ENCODE data around the gene EPS8L3.

Gene EPS8L3

DNA sequence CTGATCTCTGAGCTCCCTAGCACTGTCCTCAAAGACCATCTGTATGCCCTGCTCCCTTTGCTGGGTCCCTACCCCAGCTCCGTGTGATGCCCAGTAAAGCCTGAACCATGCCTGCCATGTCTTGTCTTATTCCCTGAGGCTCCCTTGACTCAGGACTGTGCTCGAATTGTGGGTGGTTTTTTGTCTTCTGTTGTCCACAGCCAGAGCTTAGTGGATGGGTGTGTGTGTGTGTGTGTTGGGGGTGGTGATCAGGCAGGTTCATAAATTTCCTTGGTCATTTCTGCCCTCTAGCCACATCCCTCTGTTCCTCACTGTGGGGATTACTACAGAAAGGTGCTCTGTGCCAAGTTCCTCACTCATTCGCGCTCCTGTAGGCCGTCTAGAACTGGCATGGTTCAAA, 46.0 kb downstream of the EPS8L3 start:
- H3K27ac ChIP-seq (ENCODE audit: poor library complexity, severe bottlenecking), result no peak overlapping the region
- no peak for ATAC-seq (ENCODE audit: low read depth)
- DNase-seq (ENCODE audit: low spot score), result no peak

DNA sequence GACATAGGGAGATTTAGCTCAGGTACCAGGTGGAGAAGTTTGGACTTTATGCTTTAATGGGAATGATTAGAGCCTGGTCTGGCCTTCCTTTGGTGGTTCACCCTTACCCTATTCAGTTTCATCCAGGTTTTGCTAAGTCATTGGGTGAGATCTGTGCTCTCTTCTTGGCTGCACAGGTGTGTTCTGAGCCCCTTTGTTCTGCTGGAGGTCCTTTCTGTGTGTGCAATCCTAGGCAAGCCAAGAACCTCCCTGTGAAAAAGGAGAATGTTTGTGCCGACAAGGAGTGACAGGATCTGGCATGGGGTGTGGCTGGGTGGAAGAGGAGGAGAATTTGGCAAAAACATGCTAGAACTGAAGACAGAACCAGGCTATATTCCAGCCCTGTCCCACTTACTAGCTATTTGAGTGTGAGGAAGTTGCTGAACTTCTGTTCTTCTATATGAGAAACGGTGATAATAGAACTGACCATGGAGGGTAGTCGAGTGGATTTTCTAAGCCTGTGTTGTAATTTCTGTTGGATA, 47.1 kb downstream of the EPS8L3 start:
- H3K36me3 ChIP-seq (ENCODE audit: low read depth), result no peaks in the 10 kb centered on the region
- peaks cover 5% of the 10 kb centered on the region for H3K4me1 ChIP-seq (ENCODE audit: insufficient read depth, poor library complexity, severe bottlenecking)
- no peak for DNase-seq (ENCODE audit: low spot score)
- no peak overlapping the region for H3K27ac ChIP-seq (ENCODE audit: poor library complexity, severe bottlenecking)
- H3K27me3 ChIP-seq (ENCODE audit: insufficient read depth, poor library complexity, severe bottlenecking), result no peaks in the 10 kb centered on the region
- no peak overlapping the region for H3K4me3 ChIP-seq (ENCODE audit: severe bottlenecking)
- TF ChIP-seq, protein P1, sequence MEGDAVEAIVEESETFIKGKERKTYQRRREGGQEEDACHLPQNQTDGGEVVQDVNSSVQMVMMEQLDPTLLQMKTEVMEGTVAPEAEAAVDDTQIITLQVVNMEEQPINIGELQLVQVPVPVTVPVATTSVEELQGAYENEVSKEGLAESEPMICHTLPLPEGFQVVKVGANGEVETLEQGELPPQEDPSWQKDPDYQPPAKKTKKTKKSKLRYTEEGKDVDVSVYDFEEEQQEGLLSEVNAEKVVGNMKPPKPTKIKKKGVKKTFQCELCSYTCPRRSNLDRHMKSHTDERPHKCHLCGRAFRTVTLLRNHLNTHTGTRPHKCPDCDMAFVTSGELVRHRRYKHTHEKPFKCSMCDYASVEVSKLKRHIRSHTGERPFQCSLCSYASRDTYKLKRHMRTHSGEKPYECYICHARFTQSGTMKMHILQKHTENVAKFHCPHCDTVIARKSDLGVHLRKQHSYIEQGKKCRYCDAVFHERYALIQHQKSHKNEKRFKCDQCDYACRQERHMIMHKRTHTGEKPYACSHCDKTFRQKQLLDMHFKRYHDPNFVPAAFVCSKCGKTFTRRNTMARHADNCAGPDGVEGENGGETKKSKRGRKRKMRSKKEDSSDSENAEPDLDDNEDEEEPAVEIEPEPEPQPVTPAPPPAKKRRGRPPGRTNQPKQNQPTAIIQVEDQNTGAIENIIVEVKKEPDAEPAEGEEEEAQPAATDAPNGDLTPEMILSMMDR (IDR thresholded peaks at IDR 0.05; ENCODE audit: poor library complexity, severe bottlenecking), result no peak
- no peaks in the 10 kb centered on the region for H3K9me3 ChIP-seq (ENCODE audit: severe bottlenecking)
- no peak for ATAC-seq (ENCODE audit: low read depth)

More for the DNA sequence above, 46.0 kb downstream of the EPS8L3 start:
- H3K9me3 ChIP-seq (ENCODE audit: severe bottlenecking), result no peaks in the 10 kb centered on the region
- no peak overlapping the region for H3K4me3 ChIP-seq (ENCODE audit: severe bottlenecking)
- no peaks in the 10 kb centered on the region for H3K27me3 ChIP-seq (ENCODE audit: insufficient read depth, poor library complexity, severe bottlenecking)
- no peaks in the 10 kb centered on the region for H3K36me3 ChIP-seq (ENCODE audit: low read depth)
- TF ChIP-seq, protein P1 (IDR thresholded peaks at IDR 0.05; ENCODE audit: poor library complexity, severe bottlenecking), result no peak
- peaks cover 5% of the 10 kb centered on the region for H3K4me1 ChIP-seq (ENCODE audit: insufficient read depth, poor library complexity, severe bottlenecking)

DNA sequence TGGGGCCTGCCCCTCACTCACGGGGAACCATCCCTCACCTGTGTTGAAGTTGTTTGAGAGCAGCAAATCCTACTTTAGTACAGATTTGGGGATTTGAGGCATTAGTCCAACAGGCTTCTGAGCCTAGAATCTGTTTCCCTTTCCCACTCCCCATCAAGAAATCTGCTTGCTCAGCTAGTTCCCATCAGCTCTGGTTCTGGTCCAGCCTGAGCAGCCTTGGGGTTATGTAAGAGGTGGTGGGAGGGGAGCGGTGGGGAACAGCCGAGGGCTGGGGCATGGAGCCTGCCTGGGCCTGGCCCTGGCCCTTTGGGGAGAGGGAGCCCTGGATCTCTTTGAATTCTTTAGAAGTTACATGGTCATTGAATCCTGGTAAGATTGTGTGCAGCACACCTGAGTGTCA, 47.6 kb downstream of the EPS8L3 start:
- DNase-seq (ENCODE audit: low spot score) (no peak), ATAC-seq (ENCODE audit: low read depth) (no peak)
- H3K4me1 ChIP-seq (ENCODE audit: insufficient read depth, poor library complexity, severe bottlenecking), result peaks cover 5% of the 10 kb centered on the region
- no peak overlapping the region for H3K27ac ChIP-seq (ENCODE audit: poor library complexity, severe bottlenecking)
- no peaks in the 10 kb centered on the region for H3K9me3 ChIP-seq (ENCODE audit: severe bottlenecking)
- H3K36me3 ChIP-seq (ENCODE audit: low read depth), result no peaks in the 10 kb centered on the region
- no peaks in the 10 kb centered on the region for H3K27me3 ChIP-seq (ENCODE audit: insufficient read depth, poor library complexity, severe bottlenecking)
- TF ChIP-seq, protein P1 (IDR thresholded peaks at IDR 0.05; ENCODE audit: poor library complexity, severe bottlenecking), result no peak
- no peak overlapping the region for H3K4me3 ChIP-seq (ENCODE audit: severe bottlenecking)

DNA sequence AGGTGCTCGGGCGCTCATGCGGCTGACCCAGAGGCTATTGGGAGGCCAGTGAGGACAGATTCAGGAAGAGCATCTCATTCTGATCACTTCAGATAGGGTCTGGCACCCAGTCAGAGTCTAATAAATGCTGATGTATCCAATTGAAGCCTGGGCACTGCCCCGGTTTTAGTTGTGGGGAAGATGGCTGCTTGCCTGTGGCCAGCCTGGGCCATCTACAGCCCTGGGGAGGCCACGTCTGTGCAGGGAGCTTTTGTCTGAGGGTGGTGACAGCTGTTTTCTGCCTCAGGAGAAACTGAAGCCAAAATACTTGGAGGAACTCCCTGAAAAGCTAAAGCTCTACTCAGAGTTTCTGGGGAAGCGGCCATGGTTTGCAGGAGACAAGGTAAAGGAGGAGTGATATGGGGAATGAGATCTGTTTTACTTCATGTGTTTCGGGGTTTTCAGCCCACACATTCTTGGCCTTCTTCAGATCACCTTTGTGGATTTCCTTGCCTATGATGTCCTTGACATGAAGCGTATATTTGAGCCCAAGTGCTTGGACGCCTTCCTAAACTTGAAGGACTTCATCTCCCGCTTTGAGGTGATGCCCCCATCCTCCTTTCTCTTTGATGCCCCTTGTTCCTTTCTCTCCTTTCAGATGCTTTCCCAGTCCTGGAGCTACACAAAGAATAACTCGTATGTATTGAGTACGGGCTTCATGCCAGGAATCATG, 48.9 kb downstream of the EPS8L3 start:
- H3K27ac ChIP-seq (ENCODE audit: poor library complexity, severe bottlenecking), result no peak overlapping the region
- peaks cover 5% of the 10 kb centered on the region for H3K4me1 ChIP-seq (ENCODE audit: insufficient read depth, poor library complexity, severe bottlenecking)
- ATAC-seq (ENCODE audit: low read depth) (no peak), DNase-seq (ENCODE audit: low spot score) (no peak)
- TF ChIP-seq, protein P1 (IDR thresholded peaks at IDR 0.05; ENCODE audit: poor library complexity, severe bottlenecking), result no peak
- H3K9me3 ChIP-seq (ENCODE audit: severe bottlenecking), result no peaks in the 10 kb centered on the region
- no peak overlapping the region for H3K4me3 ChIP-seq (ENCODE audit: severe bottlenecking)
- no peaks in the 10 kb centered on the region for H3K36me3 ChIP-seq (ENCODE audit: low read depth)
- no peaks in the 10 kb centered on the region for H3K27me3 ChIP-seq (ENCODE audit: insufficient read depth, poor library complexity, severe bottlenecking)

DNA sequence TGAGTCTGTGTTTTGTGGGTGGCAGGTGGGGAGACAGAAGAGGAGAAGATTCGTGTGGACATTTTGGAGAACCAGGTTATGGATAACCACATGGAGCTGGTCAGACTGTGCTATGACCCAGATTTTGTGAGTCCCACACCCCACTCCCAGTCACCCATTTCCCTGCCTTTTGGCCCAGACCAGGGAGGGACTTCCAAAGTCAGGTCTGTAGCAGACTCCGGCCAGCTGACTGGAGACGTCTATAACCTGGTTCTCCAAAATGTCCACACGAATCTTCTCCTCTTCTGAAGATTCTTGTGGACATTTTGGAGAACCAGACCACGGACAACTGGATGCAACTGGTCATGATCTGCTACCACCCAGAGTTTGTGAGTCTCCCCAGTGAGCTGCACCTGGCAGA, 50.1 kb downstream of the EPS8L3 start:
- TF ChIP-seq, protein P1 (IDR thresholded peaks at IDR 0.05; ENCODE audit: poor library complexity, severe bottlenecking), result no peak
- H3K36me3 ChIP-seq (ENCODE audit: low read depth), result no peaks in the 10 kb centered on the region
- no peaks in the 10 kb centered on the region for H3K4me1 ChIP-seq (ENCODE audit: insufficient read depth, poor library complexity, severe bottlenecking)
- no peak overlapping the region for H3K27ac ChIP-seq (ENCODE audit: poor library complexity, severe bottlenecking)
- H3K27me3 ChIP-seq (ENCODE audit: insufficient read depth, poor library complexity, severe bottlenecking), result no peaks in the 10 kb centered on the region
- ATAC-seq (ENCODE audit: low read depth) (no peak), DNase-seq (ENCODE audit: low spot score) (no peak)
- no peaks in the 10 kb centered on the region for H3K9me3 ChIP-seq (ENCODE audit: severe bottlenecking)
- H3K4me3 ChIP-seq (ENCODE audit: severe bottlenecking), result no peak overlapping the region
